Measurements from ENCODE around the gene MOXD1. TPM values are rescaled to one million over a fixed set of nuclear protein-coding genes. Genes with fewer than 3 reads are reported as not detected.

The MOXD1 gene
- total RNA-seq, 2 experiments from 2014 or later: 0.74 TPM; not detected in 1

DNA sequence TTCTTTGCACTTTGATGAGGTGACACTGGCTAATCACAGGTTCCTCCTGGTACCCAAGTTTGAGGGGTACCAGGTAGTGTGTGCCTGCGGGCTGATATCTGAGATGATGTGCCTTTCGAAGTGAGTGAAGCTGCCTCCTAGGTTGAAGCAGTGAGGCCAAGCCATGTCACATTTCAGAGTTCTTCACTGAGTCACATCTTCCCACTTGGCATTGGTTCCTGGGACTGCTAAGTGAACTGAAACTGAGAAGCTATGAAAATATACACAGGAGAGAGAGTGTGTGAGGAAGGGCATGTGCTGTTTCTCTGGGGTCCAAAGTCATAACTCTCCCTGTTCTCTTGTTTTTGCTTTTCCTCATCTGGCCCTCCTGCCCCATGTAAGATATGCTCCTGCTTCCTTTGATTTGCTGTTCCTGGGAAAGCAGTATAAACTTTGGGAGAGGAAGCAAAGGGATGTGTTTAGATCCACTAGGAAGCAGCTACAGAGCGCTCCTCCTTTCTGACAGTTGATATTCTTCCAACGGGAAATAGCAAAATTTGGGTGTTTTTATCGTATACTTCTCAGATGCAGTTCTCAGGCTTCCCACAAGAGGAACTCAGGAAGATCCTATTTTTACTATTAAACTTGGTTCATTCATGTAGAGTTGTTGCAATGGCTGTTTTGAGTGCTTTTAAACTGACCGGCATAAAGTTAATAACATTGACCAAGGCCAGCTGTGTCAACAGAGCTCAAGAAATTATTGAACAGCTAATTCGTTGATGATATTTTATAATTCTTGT is 153.7 kb downstream of the MOXD1 start:
- no TSS peak for BruUV-seq (replicated peaks)
- no peaks in the 10 kb centered on the region for H3K4me1 ChIP-seq (ENCODE audit: insufficient read depth, low read length, poor library complexity, severe bottlenecking)
- POLR2A ChIA-PET: interaction anchor here (0.9 to 3.8 kb wide), 6 partner anchors 9 to 287 kb away, joined by 3 to 16 read pairs (median 3); no protein-coding TSS in a partner anchor
- intact Hi-C loops (cut with micrococcal nuclease; ENCODE audit: unreplicated experiment): no loop called here
- H2AFZ ChIP-seq (ENCODE audit: low read length): no peak overlapping the region
- H3K9me3 ChIP-seq (ENCODE audit: low read length): peaks cover 22% of the 10 kb centered on the region; the same call in 1 of the 2 replicates
- H3K27ac ChIP-seq (ENCODE audit: low read depth, low read length, poor library complexity, severe bottlenecking): no peak overlapping the region
- no peak for DNase-seq (ENCODE audit: low spot score)
- TF ChIP-seq CTCF (conservative IDR thresholded peaks at IDR 0.05; ENCODE audit: low read length) (no peak), EZH2phosphoT487 (IDR thresholded peaks at IDR 0.05; ENCODE audit: borderline replicate concordance, low read depth, low read length) (no peak)
- H3K4me2 ChIP-seq (ENCODE audit: low read length): no peak overlapping the region
- CTCF ChIA-PET (ENCODE audit: unreplicated experiment): no interaction called here
- no peak overlapping the region for H3K4me3 ChIP-seq (ENCODE audit: low read depth, low read length, poor library complexity, severe bottlenecking)
- H3K9me2 ChIP-seq (ENCODE audit: insufficient read depth, low read length): no peaks in the 10 kb centered on the region
- H3K79me2 ChIP-seq (ENCODE audit: insufficient read depth, low read depth, low read length): no peaks in the 10 kb centered on the region
- peaks cover 7% of the 10 kb centered on the region; the same call in 1 of the 2 replicates for H3K36me3 ChIP-seq (ENCODE audit: insufficient read depth, low read length)
- H4K20me1 ChIP-seq (ENCODE audit: insufficient read depth, low read length): no peaks in the 10 kb centered on the region

DNA sequence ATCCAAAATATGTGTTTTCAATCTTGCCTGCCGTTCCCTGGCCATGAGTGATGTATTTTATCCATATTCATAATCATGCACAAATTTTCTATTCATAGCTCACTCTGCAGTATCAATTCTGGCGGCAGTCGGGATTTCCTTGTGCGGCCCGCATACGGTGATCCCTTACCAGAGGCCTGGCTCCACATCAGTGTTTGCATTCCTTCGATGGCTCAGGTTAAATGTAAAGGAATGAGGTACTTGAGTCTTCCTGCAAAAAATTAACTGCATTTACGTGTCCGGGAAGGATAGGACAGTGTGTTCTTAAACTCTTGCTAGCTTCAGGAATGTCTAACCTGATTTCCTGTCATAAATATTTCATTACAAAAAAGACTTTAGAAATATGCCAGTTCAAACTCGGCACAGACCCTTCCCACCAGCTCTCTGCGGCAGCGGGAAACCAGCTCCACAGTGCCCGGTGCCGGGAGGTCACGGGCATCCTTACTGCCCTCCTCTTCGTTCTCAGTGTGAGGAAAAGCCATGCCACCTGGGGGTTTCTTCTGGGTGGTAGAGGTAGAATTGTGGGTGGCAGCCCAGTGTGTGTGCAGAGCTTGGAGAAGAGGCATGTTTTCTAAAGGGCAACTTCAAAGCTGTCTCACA is 154.5 kb downstream of the MOXD1 start:
- peaks cover 13% of the 10 kb centered on the region; the same call in 1 of the 2 replicates for H3K9me3 ChIP-seq (ENCODE audit: low read length)
- H2AFZ ChIP-seq (ENCODE audit: low read length): peak overlapping the region; percentile 48; the same call in 1 of the 2 replicates
- CTCF ChIA-PET (ENCODE audit: unreplicated experiment): no interaction called here
- BruUV-seq (replicated peaks): no TSS peak
- no peaks in the 10 kb centered on the region; the same call in 1 of the 2 replicates for H3K36me3 ChIP-seq (ENCODE audit: insufficient read depth, low read length)
- no peak for DNase-seq (ENCODE audit: low spot score)
- no peaks in the 10 kb centered on the region for H3K9me2 ChIP-seq (ENCODE audit: insufficient read depth, low read length)
- TF ChIP-seq EZH2phosphoT487 (IDR thresholded peaks at IDR 0.05; ENCODE audit: borderline replicate concordance, low read depth, low read length) (no peak), CTCF (conservative IDR thresholded peaks at IDR 0.05; ENCODE audit: low read length) (no peak)
- intact Hi-C loops (cut with micrococcal nuclease; ENCODE audit: unreplicated experiment): no loop called here
- POLR2A ChIA-PET: interaction anchor here (0.9 to 3.8 kb wide), 5 partner anchors 9 to 27 kb away, joined by 3 to 16 read pairs (median 3); no protein-coding TSS in a partner anchor
- H3K27ac ChIP-seq (ENCODE audit: low read depth, low read length, poor library complexity, severe bottlenecking): no peak overlapping the region
- no peaks in the 10 kb centered on the region for H4K20me1 ChIP-seq (ENCODE audit: insufficient read depth, low read length)
- H3K4me2 ChIP-seq (ENCODE audit: low read length): no peak overlapping the region
- no peak overlapping the region for H3K4me3 ChIP-seq (ENCODE audit: low read depth, low read length, poor library complexity, severe bottlenecking)
- H3K79me2 ChIP-seq (ENCODE audit: insufficient read depth, low read depth, low read length): no peaks in the 10 kb centered on the region
- H3K4me1 ChIP-seq (ENCODE audit: insufficient read depth, low read length, poor library complexity, severe bottlenecking): no peaks in the 10 kb centered on the region
